ENCODE measurements around the gene NUMBL.

The NUMBL gene

DNA sequence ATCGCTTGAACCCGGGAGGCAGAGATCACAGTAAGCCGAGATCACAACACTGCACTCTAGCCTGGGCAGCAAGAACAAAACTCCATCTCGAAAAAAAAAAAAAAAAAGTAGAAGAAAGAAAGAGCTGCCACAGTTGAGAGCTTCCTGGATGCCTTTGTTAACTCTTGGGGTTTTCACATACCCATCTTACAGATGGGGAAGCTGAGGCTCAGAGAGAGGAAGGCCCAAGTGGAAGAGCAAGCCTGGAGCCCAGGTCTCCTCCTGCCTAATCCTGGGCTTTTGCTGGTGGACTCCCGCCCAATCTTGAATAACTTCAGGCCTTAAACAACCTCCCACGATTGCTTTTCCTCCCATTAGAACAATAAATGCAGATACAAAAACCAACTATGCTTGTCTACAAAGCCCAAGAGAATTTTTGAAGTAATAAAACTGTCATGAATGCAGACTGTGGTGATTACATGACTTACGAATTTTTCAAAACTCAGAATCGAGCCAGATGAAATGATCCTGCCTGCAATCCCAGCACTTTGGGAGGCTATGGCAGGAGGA, 47.6 kb downstream of the NUMBL start:
- TF ChIP-seq, protein P1, sequence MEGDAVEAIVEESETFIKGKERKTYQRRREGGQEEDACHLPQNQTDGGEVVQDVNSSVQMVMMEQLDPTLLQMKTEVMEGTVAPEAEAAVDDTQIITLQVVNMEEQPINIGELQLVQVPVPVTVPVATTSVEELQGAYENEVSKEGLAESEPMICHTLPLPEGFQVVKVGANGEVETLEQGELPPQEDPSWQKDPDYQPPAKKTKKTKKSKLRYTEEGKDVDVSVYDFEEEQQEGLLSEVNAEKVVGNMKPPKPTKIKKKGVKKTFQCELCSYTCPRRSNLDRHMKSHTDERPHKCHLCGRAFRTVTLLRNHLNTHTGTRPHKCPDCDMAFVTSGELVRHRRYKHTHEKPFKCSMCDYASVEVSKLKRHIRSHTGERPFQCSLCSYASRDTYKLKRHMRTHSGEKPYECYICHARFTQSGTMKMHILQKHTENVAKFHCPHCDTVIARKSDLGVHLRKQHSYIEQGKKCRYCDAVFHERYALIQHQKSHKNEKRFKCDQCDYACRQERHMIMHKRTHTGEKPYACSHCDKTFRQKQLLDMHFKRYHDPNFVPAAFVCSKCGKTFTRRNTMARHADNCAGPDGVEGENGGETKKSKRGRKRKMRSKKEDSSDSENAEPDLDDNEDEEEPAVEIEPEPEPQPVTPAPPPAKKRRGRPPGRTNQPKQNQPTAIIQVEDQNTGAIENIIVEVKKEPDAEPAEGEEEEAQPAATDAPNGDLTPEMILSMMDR (IDR thresholded peaks at IDR 0.05; ENCODE audit: low read depth, low read length) = no peak
- H3K4me3 ChIP-seq (ENCODE audit: low read depth, low read length) = no peak overlapping the region

DNA sequence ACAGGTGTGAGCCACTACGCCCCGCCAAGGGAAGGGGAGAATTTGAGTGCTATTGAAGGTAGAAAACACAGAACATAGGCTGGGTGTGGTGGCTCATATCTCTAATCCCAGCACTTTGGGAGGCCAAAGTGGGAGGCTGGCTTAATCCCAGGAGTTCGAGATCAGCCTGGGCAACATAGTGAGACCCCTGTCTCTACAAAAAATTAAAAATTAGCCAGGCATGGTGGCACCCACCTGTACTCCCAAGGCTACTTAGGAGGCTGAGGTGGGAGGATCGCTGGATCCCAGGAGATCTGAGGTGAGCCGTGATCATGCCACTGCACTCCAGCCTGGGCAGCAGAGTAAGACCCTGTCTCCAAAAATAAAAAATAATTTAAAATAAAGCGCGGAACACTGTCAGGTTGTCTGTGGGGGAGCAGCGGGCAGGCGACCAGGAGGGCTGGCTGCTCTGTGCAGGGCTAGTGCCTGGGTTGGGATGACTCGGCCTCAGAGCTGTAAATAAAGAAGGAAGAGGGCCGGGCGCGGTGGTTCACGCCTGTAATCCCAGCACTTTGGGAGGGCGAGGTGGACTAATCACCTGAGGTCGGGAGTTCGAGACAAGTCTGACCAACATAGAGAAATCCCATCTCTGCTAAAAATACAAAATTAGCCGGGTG, 48.3 kb downstream of the NUMBL start:
- TF ChIP-seq, protein P1 (IDR thresholded peaks at IDR 0.05; ENCODE audit: low read depth, low read length) = no peak
- H3K4me3 ChIP-seq (ENCODE audit: low read depth, low read length) = no peak overlapping the region

DNA sequence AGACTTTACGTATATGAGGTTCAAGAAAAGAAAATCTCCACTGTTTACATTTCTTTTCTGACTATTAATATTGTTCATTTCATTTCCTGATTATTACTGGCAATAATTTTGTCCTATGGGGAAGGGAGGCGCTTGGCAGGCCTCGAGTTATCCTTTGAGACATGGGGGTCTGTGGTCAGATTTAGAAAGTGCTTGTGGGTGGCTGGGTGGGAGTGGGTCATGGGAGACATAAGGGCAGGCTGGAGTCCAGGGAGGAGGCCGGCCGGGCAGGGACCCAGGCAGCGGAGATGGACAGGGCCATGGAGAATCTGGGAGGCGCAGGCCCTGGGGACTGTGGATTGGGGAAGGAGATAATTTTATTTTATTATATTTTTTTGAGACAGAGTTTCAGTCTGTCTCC, 49.2 kb downstream of the NUMBL start:
- TF ChIP-seq, protein P1 (IDR thresholded peaks at IDR 0.05; ENCODE audit: low read depth, low read length) = no peak
- no peak overlapping the region for H3K4me3 ChIP-seq (ENCODE audit: low read depth, low read length)

DNA sequence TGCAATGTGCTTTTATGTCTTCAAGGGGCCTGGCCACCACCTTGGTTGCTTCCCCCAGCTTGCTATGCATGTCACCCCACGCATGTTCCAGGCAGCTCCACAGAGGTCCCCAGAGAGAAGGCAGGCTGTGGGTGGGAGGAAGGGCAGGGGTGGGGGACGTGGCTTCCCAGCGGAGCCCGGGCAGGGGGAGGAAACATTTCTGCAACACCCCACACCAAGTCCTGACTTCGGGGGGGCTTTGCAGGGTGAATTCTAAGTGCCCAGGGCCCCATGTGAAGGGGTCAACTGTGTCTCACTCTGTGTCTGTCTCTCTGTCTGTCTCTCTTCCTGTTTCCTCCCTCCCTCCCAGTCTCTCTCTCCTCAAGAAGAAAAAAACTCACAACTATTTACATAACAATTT, 49.7 kb downstream of the NUMBL start:
- TF ChIP-seq, protein P1 (IDR thresholded peaks at IDR 0.05; ENCODE audit: low read depth, low read length) = no peak
- no peak overlapping the region for H3K4me3 ChIP-seq (ENCODE audit: low read depth, low read length)

DNA sequence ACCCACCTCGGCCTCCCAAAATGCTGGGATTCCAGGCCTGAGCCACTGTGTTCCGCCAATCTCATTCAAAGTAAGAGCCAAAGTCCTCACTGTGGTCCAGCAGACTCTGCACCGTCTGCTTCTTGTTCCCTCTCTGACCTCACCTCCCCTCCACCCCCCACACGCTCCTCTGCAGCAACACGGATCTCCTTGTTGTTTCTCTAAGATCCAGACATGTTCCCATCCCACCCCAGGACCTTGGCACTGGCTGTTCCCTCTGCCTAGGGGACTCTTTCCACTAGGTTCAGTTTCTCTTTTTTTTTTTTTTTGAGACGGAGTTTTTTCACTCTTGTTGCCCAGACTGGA, 50.8 kb downstream of the NUMBL start:
- TF ChIP-seq, protein P1 (IDR thresholded peaks at IDR 0.05; ENCODE audit: low read depth, low read length) = no peak

DNA sequence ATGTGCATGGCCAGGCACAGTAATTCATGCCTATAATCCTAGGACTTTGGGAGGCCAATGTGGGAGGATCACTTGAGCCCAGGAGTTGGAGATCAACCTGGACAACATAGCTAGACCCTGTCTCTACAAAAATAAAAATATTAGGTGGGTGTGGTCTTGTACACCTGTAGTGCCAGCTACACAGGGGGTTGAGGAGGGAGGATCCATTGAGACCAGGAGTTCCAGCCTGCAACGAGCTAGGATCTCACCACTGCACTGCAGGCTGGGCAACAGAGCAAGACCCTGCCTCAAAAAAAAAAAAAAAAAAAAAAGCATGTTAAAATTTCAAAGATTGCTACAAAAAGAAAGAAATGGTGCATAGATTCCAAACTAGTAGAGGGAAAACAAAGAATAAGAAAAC, 52.1 kb downstream of the NUMBL start:
- TF ChIP-seq, protein P1 (IDR thresholded peaks at IDR 0.05; ENCODE audit: low read depth, low read length) = no peak
- H3K4me3 ChIP-seq (ENCODE audit: low read depth, low read length) = no peak overlapping the region

More for the DNA sequence above, 50.8 kb downstream of the NUMBL start:
- H3K4me3 ChIP-seq (ENCODE audit: low read depth, low read length) = no peak overlapping the region

DNA sequence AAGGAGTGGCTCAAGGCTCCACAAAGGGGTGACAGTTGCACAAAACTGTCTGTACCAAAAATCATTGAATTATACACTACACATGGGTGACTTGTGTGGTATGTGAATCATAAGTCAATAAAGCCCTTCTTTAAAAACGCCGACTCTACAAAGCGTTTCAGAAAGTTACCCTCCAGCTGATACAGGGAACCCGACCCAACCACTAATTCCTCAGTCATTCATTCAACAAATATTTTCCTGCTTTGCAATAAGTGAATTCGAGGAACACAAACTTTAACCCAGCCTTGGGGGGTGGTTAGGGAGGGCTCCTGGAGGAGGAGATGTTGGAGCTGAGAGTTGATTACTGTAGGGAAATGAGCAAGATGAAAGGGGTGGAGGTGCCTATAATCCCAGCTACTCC, 57.2 kb downstream of the NUMBL start:
- H3K4me3 ChIP-seq (ENCODE audit: low read depth, low read length) = no peak overlapping the region
- TF ChIP-seq, protein P1 (IDR thresholded peaks at IDR 0.05; ENCODE audit: low read depth, low read length) = no peak
